ENCODE measurements around the gene ZNF248. TPM values are rescaled to one million over a fixed set of nuclear protein-coding genes. Genes with fewer than 3 reads are reported as not detected.

The ZNF248 gene
- total and polyA plus RNA-seq, 9 of the 15 experiments (the other 6 are each of a cell fraction or from before 2014, with no cell fraction given): 4.5 to 16.5 (median 10.2) TPM

DNA sequence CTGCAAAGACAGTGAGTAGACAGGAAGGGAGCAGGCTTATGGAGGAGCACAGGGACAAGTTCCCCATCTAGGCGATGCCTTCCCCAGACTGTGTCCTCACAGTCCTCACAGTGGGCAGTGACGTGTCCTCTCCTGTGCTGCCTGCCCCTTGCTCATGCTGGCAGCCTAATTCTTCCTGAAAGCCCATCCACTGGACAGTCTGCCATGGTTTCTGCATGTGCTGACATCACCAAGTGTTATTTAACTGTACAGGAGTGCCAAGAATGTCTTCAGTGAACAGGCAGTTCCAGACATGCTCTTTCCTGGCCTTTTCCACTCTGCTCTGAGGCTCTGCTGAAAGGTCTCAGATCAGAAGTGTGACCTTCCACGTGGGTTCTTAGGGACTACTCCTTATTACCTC lies 54.1 kb downstream of the ZNF248 start:
- Histone ChIP-seq H3K27ac (ENCODE audit: extremely low read depth, low read depth, low read length) (no peak overlapping the region), H3K4me1 (replicated peaks in 1 of 2; ENCODE audit: control insufficient read depth in 2 of 2, insufficient read depth in 2 of 2, low read length in 2 of 2) (no peaks in the 10 kb centered on the region), H2AFZ (ENCODE audit: low read depth, low read length) (no peak overlapping the region), H3K4me3 (no peak overlapping the region), H3K36me3 (ENCODE audit: control insufficient read depth, insufficient read depth, low read length) (no peaks in the 10 kb centered on the region), H3K4me2 (ENCODE audit: insufficient read depth, low read length) (no peak overlapping the region), H3K27me3 (ENCODE audit: control insufficient read depth in 2 of 2, insufficient read depth in 2 of 2, low read length in 2 of 2) (no peaks in the 10 kb centered on the region), H3K9me1 (ENCODE audit: control insufficient read depth, insufficient read depth, low read length) (no peaks in the 10 kb centered on the region), H4K20me1 (replicated peaks; ENCODE audit: control insufficient read depth, insufficient read depth, low read length) (no peaks in the 10 kb centered on the region), H3K9me3 (replicated peaks; ENCODE audit: control insufficient read depth, insufficient read depth, low read depth, low read length) (no peaks in the 10 kb centered on the region), H3K9ac (ENCODE audit: insufficient read depth in 1 of 2, low read depth in 2 of 2, low read length in 2 of 2) (no peak overlapping the region), H3K79me2 (ENCODE audit: control insufficient read depth, insufficient read depth, low read length) (no peaks in the 10 kb centered on the region)
- ChIA-PET POLR2A (no interaction called here), CTCF (ENCODE audit: low intra/inter-chr PET ratio) (no interaction called here)
- FAIRE-seq: no peak
- no peak for ATAC-seq
- in situ Hi-C loops (cut with MboI) (no loop called here), intact Hi-C loops (cut with micrococcal nuclease) (no loop called here)
- no peak for TF ChIP-seq MIER1 (IDR thresholded peaks at IDR 0.05; ENCODE audit: low read depth)
- TF ChIP-seq BHLHE40 (IDR thresholded peaks at IDR 0.05; ENCODE audit: low read length): no peak
- TF ChIP-seq ZNF512 (tag; IDR thresholded peaks at IDR 0.05): no peak
- no peak for TF ChIP-seq RBM25 (IDR thresholded peaks at IDR 0.05; ENCODE audit: low read depth, low read length, severe bottlenecking)
- TF ChIP-seq POLR2H (tag; IDR thresholded peaks at IDR 0.05; ENCODE audit: low read depth): no peak
- TF ChIP-seq, protein P1, sequence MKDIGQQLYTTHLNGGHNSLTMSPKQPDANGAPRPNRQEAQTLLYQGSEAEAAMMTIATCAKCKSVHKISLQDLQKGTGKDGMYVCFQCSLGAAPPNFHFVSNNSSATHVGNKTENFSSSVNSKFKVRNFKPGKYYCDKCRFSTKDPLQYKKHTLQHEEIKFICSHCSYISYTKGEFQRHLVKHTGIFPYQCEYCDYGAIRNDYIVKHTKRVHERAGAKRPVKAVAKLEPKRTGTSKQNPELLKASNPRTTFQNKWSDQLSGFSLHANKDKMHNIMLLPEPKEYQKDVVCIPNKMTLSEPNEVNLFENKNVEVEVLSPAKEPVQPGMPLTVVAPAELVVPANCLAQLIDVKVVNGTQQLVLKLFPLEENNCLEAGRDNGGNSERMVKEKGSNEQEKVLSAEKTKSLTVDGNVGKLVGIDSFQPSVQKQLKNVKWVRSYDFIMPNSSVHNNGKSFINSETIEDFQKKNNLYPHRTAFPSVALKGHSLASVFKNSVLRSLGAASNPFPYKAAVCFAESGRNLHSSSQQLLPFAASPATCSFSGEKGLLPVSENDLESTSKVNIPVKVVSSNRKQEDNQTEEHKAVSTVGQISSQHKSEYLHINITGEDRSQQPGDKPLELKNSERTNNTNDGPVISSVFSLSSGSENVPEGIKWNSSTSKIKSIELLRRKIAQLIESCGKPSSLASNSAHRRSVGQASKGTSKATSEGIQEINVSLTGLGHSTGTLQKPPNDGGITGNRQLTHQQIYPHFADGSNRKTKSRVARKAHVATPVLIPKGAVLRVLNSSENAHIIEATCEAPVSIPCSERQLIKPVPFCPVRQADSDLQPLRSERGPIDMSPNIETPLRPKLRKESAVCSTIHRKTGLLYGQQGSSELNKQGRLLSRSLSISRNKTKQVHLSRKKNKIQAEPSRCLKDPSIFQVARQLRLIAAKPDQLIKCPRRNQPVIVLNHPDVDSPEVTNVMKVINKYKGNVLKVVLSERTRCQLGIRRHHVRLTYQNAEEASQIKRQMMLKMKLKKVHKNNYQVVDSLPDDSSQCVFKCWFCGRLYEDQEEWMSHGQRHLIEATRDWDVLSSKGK (CRISPR knock-in tag; IDR thresholded peaks at IDR 0.05): no peak
- no peak for TF ChIP-seq NFXL1 (CRISPR knock-in tag; IDR thresholded peaks at IDR 0.05)
- no peak for TF ChIP-seq MEF2A (IDR thresholded peaks at IDR 0.05; ENCODE audit: control insufficient read depth, low read depth, low read length)
- TF ChIP-seq KAT2B (IDR thresholded peaks at IDR 0.05; ENCODE audit: low read depth, low read length): no peak
- no peak for TF ChIP-seq RFX1 (IDR thresholded peaks at IDR 0.05)
- no peak for TF ChIP-seq PCBP2 (IDR thresholded peaks at IDR 0.05; ENCODE audit: low read depth, low read length, poor library complexity, severe bottlenecking)
- TF ChIP-seq NUFIP1 (IDR thresholded peaks at IDR 0.05; ENCODE audit: partially characterized antibody): no peak
- no peak for TF ChIP-seq MTA1 (IDR thresholded peaks at IDR 0.05; ENCODE audit: borderline replicate concordance)
- TF ChIP-seq EWSR1 (IDR thresholded peaks at IDR 0.05; ENCODE audit: borderline replicate concordance, low read depth, partially characterized antibody): no peak
- no peak for TF ChIP-seq GABPA (tag; conservative IDR thresholded peaks at IDR 0.05; ENCODE audit: low read depth)
- TF ChIP-seq ZNF586 (CRISPR knock-in tag; conservative IDR thresholded peaks at IDR 0.05): no peak
- TF ChIP-seq ZNF24 (IDR thresholded peaks at IDR 0.05): no peak
- TF ChIP-seq CREM (IDR thresholded peaks at IDR 0.05; ENCODE audit: low read depth): no peak
- WGBS (ENCODE audit: insufficient coverage, low coverage, missing lambda C conversion rate): 0% methylated on average over 3 of the region's 3 CpGs
- no peak for DNase-seq (ENCODE audit: extremely low read depth in 1 of 4, low spot score in 3 of 4)
- BruUV-seq (replicated peaks): no TSS peak
